Glomerular visceral epithelial cell (primary cell): ENCODE measurements around the gene CENPL.

Experiments used
- DNase-seq: peaks from one replicate; pipeline ENCODE4 v3.0.0-alpha.2; 2016; ENCODE audit errors: extremely low spot score

Gene CENPL

DNA sequence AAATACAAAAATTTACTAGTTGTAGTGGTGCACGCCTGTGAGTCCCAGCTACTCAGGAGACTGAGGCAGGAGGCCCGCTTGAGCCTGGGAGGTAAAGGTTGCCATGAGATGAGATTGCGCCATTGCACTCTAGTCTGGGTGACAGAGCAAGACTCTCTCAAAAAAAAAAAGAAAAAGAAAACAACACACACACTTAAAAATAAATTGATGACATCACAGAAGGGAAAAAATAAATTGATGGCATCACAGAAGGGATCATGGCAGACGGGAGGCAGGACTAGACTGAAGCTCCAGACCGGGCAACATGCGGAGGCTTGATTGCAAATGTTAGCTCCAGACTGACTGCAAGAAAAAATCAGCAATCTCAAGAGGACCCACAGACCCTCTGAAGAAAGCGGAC lies 66.6 kb downstream of the CENPL start:
- no peak for DNase-seq

DNA sequence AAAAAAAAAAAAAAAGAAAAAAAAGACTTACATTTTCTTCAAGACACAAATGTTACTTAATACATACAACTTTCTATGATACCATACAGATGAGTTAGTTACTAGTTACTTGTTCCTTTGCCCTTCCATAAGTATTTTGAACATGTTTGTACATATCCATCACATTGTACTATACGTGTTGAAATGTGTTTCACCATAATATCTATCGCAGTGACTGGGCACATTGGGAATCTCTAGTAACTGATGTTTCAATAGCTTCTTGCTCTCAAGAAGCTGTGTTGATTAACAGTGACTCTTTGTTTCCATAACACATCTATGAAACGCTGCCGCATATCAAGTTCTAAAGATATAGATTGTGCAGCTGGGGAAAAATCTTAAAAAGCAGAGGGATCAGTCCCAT lies 67.0 kb downstream of the CENPL start:
- no peak for DNase-seq

DNA sequence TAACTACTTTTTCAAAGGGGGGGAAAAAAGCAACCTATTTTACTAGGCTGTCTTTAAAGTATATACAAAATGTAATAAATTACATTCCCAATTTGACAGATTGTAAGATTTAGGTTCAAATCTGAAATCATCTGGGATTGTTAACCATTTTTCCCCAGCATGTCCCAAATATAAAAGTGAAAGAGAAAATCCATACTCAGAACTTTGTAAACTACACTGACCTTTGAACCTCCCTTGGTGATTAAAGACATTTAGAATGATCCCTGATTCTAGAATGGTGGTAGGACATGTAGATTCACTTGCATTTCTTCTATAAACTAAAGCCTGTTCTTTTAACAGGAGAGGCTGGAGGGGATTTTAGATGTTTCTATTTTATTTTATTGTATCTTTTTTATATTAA lies 70.9 kb downstream of the CENPL start:
- DNase-seq, result no peak
